ENCODE data around the gene SLC38A7.

DNA sequence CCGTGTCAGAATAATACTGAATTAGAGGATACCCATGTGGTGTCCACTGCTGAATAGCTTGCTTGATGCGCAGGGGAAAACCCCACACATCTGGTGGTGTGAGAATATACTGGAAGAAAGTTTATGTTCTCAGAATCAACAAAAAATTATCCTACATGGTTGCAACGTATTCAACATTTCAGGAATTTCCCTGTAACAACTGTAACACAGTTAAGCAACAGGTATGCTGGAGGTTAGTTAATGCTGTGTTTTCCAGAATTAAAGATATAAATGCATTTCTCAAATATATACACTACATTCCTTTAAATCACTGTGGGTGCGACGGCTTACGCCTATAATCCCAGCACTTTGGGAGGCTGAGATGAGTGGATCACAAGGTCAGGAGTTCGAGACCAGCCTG, 60.4 kb downstream of the SLC38A7 start:
- TF ChIP-seq CTCF (IDR thresholded peaks at IDR 0.05; ENCODE audit: insufficient read depth, low read length, poor library complexity, severe bottlenecking) = no peak
- no peak for TF ChIP-seq EZH2phosphoT487 (conservative IDR thresholded peaks at IDR 0.05; ENCODE audit: low read length)
